ENCODE results near the gene CTNNBL1. TPM values are rescaled to one million over a fixed set of nuclear protein-coding genes. Genes with fewer than 3 reads are reported as not detected.

Gene CTNNBL1
- total RNA-seq, 1 experiment from 2014 or later = 71.2 TPM

GRCh38 chr20:37748015-37748414 lies 54.2 kb downstream of the CTNNBL1 start:
- DNase-seq (ENCODE audit: low read depth, low spot score) (no peak), ATAC-seq (no peak)
- Histone ChIP-seq H3K36me3 (ENCODE audit: control insufficient read depth, insufficient read depth, low read length) (no peaks in the 10 kb centered on the region), H3K4me3 (ENCODE audit: low read depth in 2 of 2, low read length in 2 of 2) (no peak overlapping the region), H3K27ac (ENCODE audit: low read length) (no peak overlapping the region), H3K9me3 (ENCODE audit: control insufficient read depth, insufficient read depth, low read depth, low read length) (no peaks in the 10 kb centered on the region), H3K4me1 (ENCODE audit: control insufficient read depth, insufficient read depth, low read length) (no peaks in the 10 kb centered on the region), H3K27me3 (ENCODE audit: control insufficient read depth, insufficient read depth, low read length) (no peaks in the 10 kb centered on the region)
- TF ChIP-seq TCF7L2 (IDR thresholded peaks at IDR 0.05; ENCODE audit: low read depth, low read length) (no peak), REST (IDR thresholded peaks at IDR 0.05; ENCODE audit: insufficient read depth in 1 of 2, low read depth in 2 of 2, low read length in 1 of 2) (no peak), SIN3A (IDR thresholded peaks at IDR 0.05; ENCODE audit: borderline replicate concordance, insufficient read depth, low read depth, low read length) (no peak), CTCF (IDR thresholded peaks at IDR 0.05) (no peak), POLR2AphosphoS5 (IDR thresholded peaks at IDR 0.05; ENCODE audit: low read depth, low read length) (no peak)
- in situ Hi-C loops (cut with HindIII; ENCODE audit: low pct_unique_long_range_greater_than_20kb, low sequenced_read_pairs) (no loop called here), intact Hi-C loops (cut with micrococcal nuclease; ENCODE audit: unreplicated experiment) (no loop called here)
- ChIA-PET POLR2A (no interaction called here), CTCF (no interaction called here)
- BruUV-seq (replicated peaks) = no TSS peak

- no peak for TF ChIP-seq TCF7L2 (IDR thresholded peaks at IDR 0.05; ENCODE audit: low read depth, low read length)
- H3K9me3 ChIP-seq (ENCODE audit: control insufficient read depth, insufficient read depth, low read depth, low read length) = no peaks in the 10 kb centered on the region
- H3K36me3 ChIP-seq (ENCODE audit: control insufficient read depth, insufficient read depth, low read length) = no peaks in the 10 kb centered on the region
- H3K4me3 ChIP-seq (ENCODE audit: low read depth in 2 of 2, low read length in 2 of 2) = no peak overlapping the region
- POLR2A ChIA-PET = no interaction called here
- BruUV-seq (replicated peaks) = no TSS peak
- ATAC-seq (no peak), DNase-seq (ENCODE audit: low read depth, low spot score) (no peak)
- H3K4me1 ChIP-seq (ENCODE audit: control insufficient read depth, insufficient read depth, low read length) = no peaks in the 10 kb centered on the region
- no peaks in the 10 kb centered on the region for H3K27me3 ChIP-seq (ENCODE audit: control insufficient read depth, insufficient read depth, low read length)
- CTCF ChIA-PET = no interaction called here
- in situ Hi-C loops (cut with HindIII; ENCODE audit: low pct_unique_long_range_greater_than_20kb, low sequenced_read_pairs) = no loop called here
- intact Hi-C loops (cut with micrococcal nuclease; ENCODE audit: unreplicated experiment) = no loop called here
- no peak overlapping the region for H3K27ac ChIP-seq (ENCODE audit: low read length)
These were observed 55.4 kb downstream of the CTNNBL1 start for GRCh38 chr20:37749218-37749617.

- Histone ChIP-seq H3K36me3 (ENCODE audit: control insufficient read depth, insufficient read depth, low read length) (no peaks in the 10 kb centered on the region), H3K4me1 (ENCODE audit: control insufficient read depth, insufficient read depth, low read length) (no peaks in the 10 kb centered on the region), H3K4me3 (ENCODE audit: low read depth in 2 of 2, low read length in 2 of 2) (no peak overlapping the region), H3K9me3 (ENCODE audit: control insufficient read depth, insufficient read depth, low read depth, low read length) (no peaks in the 10 kb centered on the region), H3K27me3 (ENCODE audit: control insufficient read depth, insufficient read depth, low read length) (no peaks in the 10 kb centered on the region), H3K27ac (ENCODE audit: low read length) (no peak overlapping the region)
- in situ Hi-C loops (cut with HindIII; ENCODE audit: low pct_unique_long_range_greater_than_20kb, low sequenced_read_pairs) = no loop called here
- TF ChIP-seq TCF7L2 (IDR thresholded peaks at IDR 0.05; ENCODE audit: low read depth, low read length) (no peak), CTCF (IDR thresholded peaks at IDR 0.05) (no peak), REST (IDR thresholded peaks at IDR 0.05; ENCODE audit: insufficient read depth in 1 of 2, low read depth in 2 of 2, low read length in 1 of 2) (no peak), SIN3A (IDR thresholded peaks at IDR 0.05; ENCODE audit: borderline replicate concordance, insufficient read depth, low read depth, low read length) (no peak), POLR2AphosphoS5 (IDR thresholded peaks at IDR 0.05; ENCODE audit: low read depth, low read length) (no peak)
- ChIA-PET CTCF (no interaction called here), POLR2A (no interaction called here)
- BruUV-seq (replicated peaks) = no TSS peak
- ATAC-seq (no peak), DNase-seq (ENCODE audit: low read depth, low spot score) (no peak)
- intact Hi-C loops (cut with micrococcal nuclease; ENCODE audit: unreplicated experiment) = no loop called here
These were observed 56.0 kb downstream of the CTNNBL1 start for GRCh38 chr20:37749620-37750403.

All from Panc1 (cell line).